GM06990 (cell line): ENCODE results near the gene BMP2.

Experiments
- DNase-seq: peaks from one replicate; pipeline ENCODE4 v3.0.0-alpha.2; 2011; ENCODE audit not compliant: insufficient read length; ENCODE audit errors: extremely low read depth
- H3K27me3 ChIP-seq: replicated peaks from 2 replicates; pipeline ENCODE4 v1.6.0; 2011; ENCODE audit warnings: low read length; ENCODE audit not compliant: control insufficient read depth, insufficient read depth
- H3K36me3 ChIP-seq: 2 replicates; pipeline ENCODE4 v1.5.1; 2011; ENCODE audit warnings: low read length; ENCODE audit not compliant: control insufficient read depth, insufficient read depth
- H3K4me3 ChIP-seq: replicated peaks from 2 replicates; pipeline ENCODE4 v1.5.1; 2011; ENCODE audit warnings: low read depth, mild to moderate bottlenecking, control low read depth, low read length
- CTCF ChIP-seq: IDR thresholded peaks from 2 replicates; pipeline ENCODE4 v1.5.1; 2011; ENCODE audit warnings: low read length, control low read depth, mild to moderate bottlenecking, inconsistent platforms; ENCODE audit not compliant: insufficient read depth, poor library complexity, severe bottlenecking

The BMP2 gene

GRCh38 chr20:6824401-6824800 is 56.9 kb downstream of the BMP2 start:
- DNase-seq: no peak
- TF ChIP-seq CTCF: no peak
- Histone ChIP-seq H3K36me3 (no peaks in the 10 kb centered on the region), H3K4me3 (no peak overlapping the region), H3K27me3 (no peaks in the 10 kb centered on the region)

DNA sequence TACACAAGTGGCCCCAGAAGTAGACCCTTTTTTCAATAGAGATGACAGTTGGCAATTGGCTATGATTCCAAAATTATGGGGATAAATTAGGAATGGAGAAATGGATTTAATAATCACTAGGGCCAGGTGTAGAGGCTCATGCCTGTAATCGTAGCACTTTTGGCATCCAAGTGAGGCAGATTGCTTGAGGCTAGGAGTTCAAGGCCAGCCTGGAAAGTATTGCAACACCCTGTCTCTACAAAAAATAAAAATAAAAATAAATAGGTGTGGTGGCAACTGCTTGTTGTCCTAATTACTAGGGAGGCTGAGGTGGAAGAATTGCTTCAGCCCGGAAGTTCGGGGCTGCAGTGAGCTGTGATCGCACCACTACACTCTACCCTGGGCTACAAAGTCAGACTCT is 60.0 kb downstream of the BMP2 start:
- no peak for TF ChIP-seq CTCF
- H3K27me3 ChIP-seq: no peaks in the 10 kb centered on the region; the same call in 1 of the 2 replicates
- H3K36me3 ChIP-seq: no peaks in the 10 kb centered on the region
- DNase-seq: no peak
- H3K4me3 ChIP-seq: no peak overlapping the region

GRCh38 chr20:6828794-6829423 is 61.4 kb downstream of the BMP2 start:
- peak; percentile 1 for DNase-seq
- no peak overlapping the region for H3K4me3 ChIP-seq
- no peaks in the 10 kb centered on the region; the same call in 1 of the 2 replicates for H3K27me3 ChIP-seq
- no peaks in the 10 kb centered on the region for H3K36me3 ChIP-seq
- peak; percentile 70 for TF ChIP-seq CTCF

DNA sequence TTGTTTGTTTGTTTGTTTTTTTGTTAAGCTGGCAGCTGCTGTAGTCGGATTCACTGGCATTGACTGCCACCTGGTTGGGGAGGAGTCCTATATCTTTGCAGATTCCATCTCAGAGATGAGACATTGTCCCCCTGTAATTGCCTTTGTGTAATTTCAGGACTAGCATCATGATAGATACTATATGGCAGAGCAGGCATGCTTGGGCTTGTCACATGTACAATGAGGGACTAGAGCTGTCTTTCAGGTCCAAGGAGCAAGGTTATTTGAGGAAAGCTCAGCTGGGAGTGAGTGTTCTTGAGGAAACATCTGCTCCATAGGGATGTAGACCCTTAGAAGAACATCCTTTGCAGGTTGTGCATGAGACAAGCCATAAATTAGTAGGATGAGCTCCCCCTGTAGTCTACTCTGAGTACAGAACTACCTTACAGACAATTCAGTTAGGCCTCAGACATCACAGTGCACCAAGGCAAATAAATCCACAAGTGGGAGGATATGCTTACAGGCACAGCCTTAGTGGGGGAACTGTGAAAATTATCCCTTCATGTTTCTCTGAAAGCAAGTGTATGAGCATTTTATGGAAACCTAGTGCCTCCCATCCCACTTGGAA is 62.1 kb downstream of the BMP2 start:
- no peaks in the 10 kb centered on the region; the same call in 1 of the 2 replicates for H3K27me3 ChIP-seq
- H3K36me3 ChIP-seq: no peaks in the 10 kb centered on the region
- TF ChIP-seq CTCF: no peak
- no peak for DNase-seq
- H3K4me3 ChIP-seq: no peak overlapping the region
